WERI-Rb-1 (cell line): ENCODE data around the gene MATCAP1.
A peak's percentile ranks its signal among the peaks of the same experiment; 100 is the strongest.

Source experiments
- DNase-seq: peaks from one replicate; pipeline ENCODE4 v3.0.0-alpha.2; 2020
- H3K27ac ChIP-seq: fragments of 250-450 bp; sonication (Bioruptor Pico); 2 replicates; pipeline ENCODE4 v1.5.1; 2020; ENCODE audit warnings: mild to moderate bottlenecking, moderate library complexity
- H3K27me3 ChIP-seq: fragments of 250-450 bp; sonication (Bioruptor Pico); 2 replicates; pipeline ENCODE4 v1.5.1; 2021; ENCODE audit warnings: mild to moderate bottlenecking, low read depth, moderate library complexity; ENCODE audit not compliant: insufficient read depth, severe bottlenecking
- H3K36me3 ChIP-seq: fragments of 250-450 bp; sonication (Bioruptor Pico); 2 replicates; pipeline ENCODE4 v1.5.1; 2020; ENCODE audit warnings: mild to moderate bottlenecking, moderate library complexity
- H3K4me3 ChIP-seq: 2 replicates; pipeline ENCODE4 v1.5.1; 2011; ENCODE audit warnings: low read depth, mild to moderate bottlenecking, control low read depth, low read length
- H3K9me3 ChIP-seq: fragments of 250-450 bp; sonication (Bioruptor Pico); 2 replicates; pipeline ENCODE4 v1.5.1; 2021; ENCODE audit warnings: mild to moderate bottlenecking, moderate library complexity; ENCODE audit not compliant: severe bottlenecking
- CTCF ChIP-seq: IDR thresholded peaks from 2 replicates; pipeline ENCODE4 v1.5.1; 2011; ENCODE audit warnings: low read depth, mild to moderate bottlenecking, control low read depth, inconsistent platforms, low read length

The MATCAP1 gene

GRCh38 chr16:67190448-67191399 lies 7.0 kb upstream of the MATCAP1 start:
- Histone ChIP-seq H3K27me3 (no peaks in the 10 kb centered on the region), H3K27ac (peak overlapping the region; percentile 47; the same call in 1 of the 2 replicates), H3K9me3 (no peaks in the 10 kb centered on the region), H3K36me3 (peaks cover 33% of the 10 kb centered on the region), H3K4me3 (no peak overlapping the region)
- no peak for TF ChIP-seq CTCF
- no peak for DNase-seq

DNA sequence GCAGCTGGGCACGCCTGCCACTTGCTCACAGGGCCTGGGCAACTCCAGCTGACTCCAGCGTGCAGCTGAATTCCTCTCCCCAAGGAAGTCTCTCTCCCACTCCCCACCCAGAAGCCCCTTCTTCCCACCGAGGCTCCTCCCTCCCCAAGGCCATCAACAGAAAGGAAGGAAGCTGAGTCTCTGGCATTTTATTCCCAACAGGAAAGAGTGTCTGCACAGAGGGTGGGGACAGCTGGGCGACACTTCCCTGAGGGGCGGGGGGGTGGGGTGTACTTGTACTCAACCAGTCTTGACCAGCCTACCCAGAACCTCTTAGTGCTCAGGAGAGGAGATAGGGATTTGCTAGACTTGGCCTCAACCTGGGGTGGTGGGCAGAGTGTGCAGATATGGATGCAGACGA lies 6.3 kb upstream of the MATCAP1 start, which contains the start of gene EXOC3L1:
Gene EXOC3L1 (minus strand): TSS at position 96 of the 400 bp plus-strand sequence. CDS start 460 bp downstream, outside the sequence.
- Histone ChIP-seq H3K36me3 (peaks cover 26% of the 10 kb centered on the region), H3K4me3 (no peak within 1 kb of the TSS), H3K9me3 (no peaks in the 10 kb centered on the region), H3K27ac (peak within 1 kb of the TSS; percentile 47), H3K27me3 (no peaks in the 10 kb centered on the region)
- TF ChIP-seq CTCF: no peak
- DNase-seq: no peak

DNA sequence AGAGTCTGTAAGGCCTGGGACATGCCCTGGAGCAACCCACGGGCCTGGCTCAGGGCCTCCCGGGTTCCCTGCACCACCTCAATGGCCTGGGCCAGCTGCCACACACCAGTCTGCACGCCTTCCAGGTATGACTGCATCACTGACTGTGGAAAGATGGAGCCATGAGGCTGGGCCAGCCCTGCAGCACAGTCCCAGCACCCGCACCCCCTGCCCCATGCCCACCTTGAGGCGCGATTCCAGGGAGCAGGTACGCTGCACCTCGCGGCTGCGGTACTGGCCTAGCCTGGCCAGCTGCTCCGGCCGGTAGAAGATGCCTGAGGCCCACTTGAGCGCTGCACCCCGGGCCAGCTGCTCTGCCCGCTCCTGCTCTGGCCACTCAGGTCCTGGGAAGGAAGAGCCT lies 5.0 kb upstream of the MATCAP1 start:
- Histone ChIP-seq H3K9me3 (no peaks in the 10 kb centered on the region), H3K36me3 (peaks cover 13% of the 10 kb centered on the region), H3K27me3 (no peaks in the 10 kb centered on the region), H3K4me3 (no peak overlapping the region), H3K27ac (no peak overlapping the region)
- no peak for TF ChIP-seq CTCF
- DNase-seq: no peak

DNA sequence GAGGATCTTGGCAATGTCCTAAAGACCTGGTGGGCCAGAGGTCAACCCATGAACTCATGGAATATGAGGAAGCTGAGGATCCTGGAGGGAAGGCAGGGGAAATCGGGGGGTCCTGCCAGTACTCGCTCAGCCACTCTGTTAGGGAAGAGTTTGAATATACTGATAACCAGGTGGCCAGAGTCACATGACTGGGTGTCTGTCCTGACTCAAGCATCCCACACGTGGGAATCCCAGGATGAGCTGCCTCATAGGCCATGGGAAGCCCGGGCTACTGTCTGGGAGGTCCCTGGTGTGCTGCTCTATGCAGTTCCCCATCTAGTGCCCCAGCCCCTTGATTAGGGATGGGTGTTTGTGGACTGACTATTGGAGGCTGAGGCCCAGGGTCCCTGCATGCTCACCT lies 4.6 kb upstream of the MATCAP1 start:
- Histone ChIP-seq H3K27me3 (no peaks in the 10 kb centered on the region), H3K9me3 (no peaks in the 10 kb centered on the region), H3K4me3 (no peak overlapping the region), H3K36me3 (peaks cover 9% of the 10 kb centered on the region), H3K27ac (no peak overlapping the region)
- no peak for TF ChIP-seq CTCF
- no peak for DNase-seq

DNA sequence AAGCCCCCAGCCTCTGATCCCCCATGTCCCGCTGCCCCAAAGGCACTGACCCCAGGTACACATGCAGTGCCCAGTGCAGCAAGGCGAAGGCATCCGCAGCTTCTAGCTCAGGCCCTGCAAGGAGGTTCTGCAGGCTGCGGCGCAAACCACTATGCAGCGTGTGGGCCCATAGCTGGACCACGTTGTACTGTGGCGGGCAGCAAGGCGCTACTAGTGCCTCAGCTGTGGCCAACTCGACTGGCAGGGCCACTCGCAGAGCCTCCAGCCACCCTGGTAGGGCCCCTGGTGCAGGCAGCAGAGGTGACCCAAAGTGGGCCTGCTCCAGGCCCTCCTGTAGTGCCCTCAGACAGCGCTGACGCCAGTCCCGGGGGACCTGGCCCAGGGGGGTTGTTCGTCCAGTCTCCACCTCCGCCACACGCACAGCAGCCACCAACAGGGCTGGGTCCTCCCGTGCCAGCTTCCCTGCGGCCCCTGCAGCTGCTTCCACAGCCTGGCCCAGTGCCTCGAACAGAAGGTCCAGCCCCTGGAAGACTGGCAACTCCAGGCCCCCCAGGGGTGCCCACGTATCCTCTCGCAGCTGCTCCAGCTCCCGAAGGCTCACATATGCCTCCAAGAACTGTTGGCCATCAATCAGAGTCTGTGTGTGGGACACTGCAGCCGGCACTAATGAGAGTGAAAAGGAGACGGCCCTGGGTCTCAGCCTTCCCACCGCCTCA lies 3.6 kb upstream of the MATCAP1 start:
- Histone ChIP-seq H3K9me3 (no peaks in the 10 kb centered on the region), H3K36me3 (peaks cover 7% of the 10 kb centered on the region), H3K27me3 (no peaks in the 10 kb centered on the region), H3K4me3 (no peak overlapping the region), H3K27ac (no peak overlapping the region)
- DNase-seq: no peak
- TF ChIP-seq CTCF: no peak
